ENCODE results near the gene CCDC184.

CCDC184 gene

DNA sequence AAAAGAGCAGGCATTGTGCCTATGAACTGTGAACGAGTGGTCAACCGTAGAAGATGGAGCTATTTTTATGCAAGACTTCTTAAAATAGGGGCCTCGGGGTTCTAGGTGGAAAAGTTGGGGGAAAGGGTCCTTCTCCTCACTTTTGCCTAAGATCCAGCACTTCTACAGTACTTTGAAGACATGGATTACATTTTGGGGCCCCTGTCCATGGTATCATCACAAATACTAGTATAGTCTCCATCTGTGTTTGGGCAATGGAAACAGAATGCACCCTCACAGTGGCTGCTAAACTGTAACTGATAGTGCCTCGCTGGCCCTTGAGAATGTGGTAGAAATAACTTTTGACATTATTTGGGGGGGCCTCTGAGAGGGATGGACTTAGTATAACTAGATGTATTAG is 5.5 kb upstream of the CCDC184 start:
- DNase-seq: no peak

DNA sequence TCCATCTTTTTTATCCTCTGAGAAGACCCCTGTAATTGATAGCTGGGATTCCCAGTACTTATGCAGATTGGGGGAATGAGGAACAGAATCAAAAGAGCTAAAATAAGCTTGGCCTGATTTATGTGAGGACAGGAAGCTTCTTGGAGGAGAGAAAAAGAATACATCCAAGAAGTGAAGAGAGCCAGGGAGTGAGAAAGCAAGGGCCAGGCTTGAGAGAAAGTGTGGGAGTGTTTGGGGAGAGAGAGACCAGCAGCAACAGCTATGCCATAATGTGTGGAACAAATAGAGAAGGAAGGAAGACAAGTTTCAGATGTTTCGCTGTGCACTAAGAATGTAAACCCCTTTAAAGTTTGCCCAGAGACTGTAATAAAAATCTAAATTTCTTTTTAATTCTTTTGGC is 4.0 kb upstream of the CCDC184 start:
- no peak for DNase-seq

DNA sequence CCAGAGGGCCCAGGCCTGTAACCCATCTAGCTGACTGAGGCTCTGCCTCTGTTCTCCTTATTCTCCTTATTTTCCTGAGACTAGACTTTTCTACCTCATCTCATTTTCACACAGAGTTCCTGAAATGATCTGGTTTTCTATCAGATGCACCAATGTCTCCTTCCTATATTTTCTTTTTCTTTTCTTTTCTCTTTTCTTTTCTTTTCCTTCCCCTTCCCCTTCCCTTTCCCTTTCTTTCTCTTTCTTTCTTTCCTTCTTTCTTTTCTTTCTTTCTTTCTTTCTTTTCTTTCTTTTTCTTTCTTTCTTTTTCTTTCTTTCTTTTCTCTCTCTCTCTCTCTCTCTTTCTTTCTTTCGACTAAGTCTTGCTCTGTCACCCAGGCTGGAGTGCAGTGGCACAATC is 3.0 kb upstream of the CCDC184 start:
- DNase-seq: no peak

DNA sequence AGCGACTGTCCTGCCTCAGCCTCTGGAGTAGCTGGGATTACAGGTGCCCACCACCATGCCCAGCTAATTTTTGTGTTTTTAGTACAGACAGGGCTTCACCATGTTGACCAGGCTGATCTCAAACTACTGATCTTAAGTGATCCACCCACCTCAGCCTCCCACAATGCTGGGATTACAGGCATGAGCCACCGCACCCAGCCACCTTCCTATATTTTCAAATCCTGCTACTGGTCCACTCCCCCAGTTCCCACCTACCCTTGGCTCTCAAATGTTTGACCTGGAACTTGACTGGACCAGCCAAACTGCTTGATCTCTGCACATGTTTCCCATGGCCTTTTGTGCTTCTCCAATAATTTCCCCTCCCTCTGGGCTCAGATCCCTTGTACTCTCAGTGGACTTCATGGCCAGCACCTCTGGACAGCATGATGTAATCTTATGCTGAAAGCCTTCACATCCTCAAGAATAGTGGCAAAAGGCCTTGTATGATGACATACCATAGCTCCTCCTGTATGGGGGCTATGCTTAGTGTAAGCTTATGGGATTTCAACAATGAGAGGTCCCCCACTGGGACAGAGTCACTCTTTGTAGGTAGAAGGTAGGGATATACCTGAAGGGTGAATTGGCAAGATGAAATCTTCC is 2.5 kb upstream of the CCDC184 start:
- DNase-seq: no peak

DNA sequence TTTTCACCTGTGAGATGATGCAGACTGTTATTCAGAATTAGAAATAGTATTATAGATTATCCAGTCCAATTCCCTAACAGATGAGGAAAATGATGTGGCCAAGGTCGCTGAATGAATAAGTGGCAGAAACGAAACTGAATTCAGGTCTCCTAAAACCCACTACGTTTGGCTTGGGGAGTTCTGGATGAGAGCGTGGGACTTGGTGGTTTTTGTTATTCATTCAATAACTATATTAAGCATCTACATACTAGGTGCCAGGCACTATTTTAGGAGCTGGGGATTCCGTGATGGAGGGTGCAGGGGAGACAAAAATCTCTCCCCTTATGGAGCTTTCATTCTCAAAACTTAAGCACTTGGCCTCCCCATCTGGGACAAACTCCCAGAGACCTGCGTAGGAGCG is 813 bp upstream of the CCDC184 start:
- DNase-seq: no peak

DNA sequence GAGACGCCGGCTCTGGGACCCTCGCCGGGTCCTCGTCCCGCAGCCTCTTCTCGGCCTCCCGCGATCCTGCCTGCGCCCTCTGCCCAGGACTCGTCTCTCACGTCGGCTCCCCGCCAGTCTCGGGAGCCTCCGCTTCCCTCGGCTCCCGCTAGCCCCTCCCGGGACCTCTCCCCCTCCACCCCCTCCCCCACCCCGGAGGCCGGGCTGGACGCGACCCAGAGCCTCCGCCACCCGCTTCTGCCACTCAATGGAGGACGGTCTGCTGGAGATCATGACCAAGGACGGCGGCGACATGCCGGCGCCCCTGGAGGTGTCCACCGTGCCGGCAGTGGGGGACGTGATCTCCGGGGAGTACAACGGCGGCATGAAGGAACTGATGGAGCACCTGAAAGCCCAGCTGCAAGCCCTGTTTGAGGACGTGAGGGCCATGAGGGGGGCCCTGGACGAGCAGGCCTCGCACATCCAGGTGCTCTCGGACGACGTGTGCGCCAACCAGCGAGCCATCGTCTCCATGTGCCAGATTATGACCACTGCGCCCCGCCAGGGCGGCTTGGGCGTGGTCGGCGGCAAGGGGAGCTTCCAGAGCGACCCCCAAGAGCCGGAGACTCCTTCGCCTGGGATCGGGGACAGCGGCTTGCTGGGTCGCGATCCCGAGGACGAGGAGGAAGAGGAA is 568 bp downstream of the CCDC184 start:
- DNase-seq: peak in 4 of 56 donors; percentile 32 to 59 (median 40)

DNA sequence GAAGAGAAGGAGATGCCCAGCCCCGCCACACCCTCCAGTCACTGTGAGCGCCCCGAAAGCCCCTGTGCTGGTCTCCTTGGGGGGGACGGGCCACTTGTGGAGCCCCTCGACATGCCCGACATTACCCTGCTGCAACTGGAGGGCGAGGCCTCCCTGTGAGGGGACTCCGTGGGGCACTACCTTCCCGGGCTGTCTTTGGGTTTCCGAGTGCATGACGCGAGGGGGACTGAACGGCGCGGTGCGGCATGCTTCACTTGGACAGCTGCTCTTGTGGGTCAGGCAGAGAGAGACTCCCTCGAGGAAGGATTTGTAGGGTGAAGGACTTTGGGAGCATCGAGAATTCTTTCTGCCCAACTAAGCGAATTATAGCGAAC is 1.1 kb downstream of the CCDC184 start:
- DNase-seq: peak in 4 of 56 donors; percentile 4 to 32 (median 19)

DNA sequence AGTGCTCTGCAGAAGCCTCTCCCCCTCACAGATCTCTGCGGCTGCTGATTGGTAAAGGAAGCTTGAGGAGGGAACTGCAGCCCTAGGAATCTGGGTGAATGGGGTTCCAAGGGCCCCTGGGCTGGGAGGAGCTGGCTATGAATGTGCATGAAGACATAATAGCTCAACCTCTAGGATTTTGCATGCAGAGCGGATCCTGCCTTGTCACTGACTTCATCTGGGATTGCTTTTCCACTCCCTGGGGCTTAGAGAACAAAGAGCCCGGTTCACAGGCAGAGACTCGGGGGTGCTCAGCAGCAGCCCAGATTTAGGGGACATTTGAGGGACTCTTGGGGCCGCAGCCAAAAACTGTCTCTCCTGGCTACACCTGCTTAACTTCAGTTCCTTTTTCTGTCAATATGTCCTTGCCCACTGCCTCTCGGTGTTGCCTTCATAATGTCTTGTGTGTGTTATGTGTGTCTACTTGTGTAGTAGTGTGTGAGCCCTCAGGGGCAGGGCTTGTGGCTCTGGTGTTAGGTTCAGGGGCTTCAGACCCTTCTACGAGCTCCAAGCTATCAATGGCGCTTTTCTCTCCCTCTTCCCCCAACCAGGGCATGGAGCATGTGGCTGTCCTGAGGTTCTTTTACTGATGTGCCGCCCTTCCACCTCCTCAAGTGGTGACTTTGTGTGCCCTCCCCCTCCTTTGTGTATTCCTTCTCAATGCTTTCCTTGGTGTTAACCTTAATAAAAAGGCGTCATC is 1.9 kb downstream of the CCDC184 start:
- peak in 22 of 56 donors; percentile 11 to 47 (median 20) for DNase-seq

DNA sequence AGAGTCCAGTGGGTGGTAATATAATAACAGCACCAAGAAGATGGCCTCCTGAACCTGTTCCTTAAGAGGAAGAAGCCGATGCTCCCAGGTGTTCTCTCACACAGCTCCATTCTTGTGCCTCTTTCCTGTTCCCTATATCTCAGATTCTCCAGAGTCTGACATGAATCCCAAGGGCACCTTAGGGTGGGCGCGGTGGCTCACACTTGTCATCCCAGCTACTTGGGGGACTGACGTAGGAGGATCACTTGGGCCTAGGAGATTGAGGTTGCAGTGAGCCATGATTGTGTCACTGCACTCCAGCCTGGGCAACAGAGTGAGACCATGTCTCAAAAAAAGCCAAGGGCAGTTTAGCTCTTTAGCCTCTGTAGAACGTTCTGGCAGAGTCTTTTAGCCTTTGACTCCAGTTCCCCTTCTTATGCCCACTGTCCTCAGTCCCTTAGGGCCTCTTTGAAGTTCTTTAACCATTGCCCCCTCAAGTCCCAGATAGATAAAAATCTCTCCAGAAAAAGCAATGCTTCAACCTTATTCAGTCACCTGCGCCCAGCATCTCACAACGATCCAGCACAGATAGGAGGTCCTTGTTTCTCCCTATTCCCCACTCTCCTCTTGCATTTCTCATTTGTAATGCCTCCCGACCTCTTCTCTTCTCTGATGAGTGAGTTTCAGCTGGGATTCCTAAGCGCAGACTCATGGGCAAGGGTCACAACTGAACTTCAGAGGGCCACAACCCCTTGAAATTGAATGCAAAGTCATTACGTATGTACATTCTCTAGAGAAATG is 4.7 kb downstream of the CCDC184 start:
- no peak for DNase-seq

DNA sequence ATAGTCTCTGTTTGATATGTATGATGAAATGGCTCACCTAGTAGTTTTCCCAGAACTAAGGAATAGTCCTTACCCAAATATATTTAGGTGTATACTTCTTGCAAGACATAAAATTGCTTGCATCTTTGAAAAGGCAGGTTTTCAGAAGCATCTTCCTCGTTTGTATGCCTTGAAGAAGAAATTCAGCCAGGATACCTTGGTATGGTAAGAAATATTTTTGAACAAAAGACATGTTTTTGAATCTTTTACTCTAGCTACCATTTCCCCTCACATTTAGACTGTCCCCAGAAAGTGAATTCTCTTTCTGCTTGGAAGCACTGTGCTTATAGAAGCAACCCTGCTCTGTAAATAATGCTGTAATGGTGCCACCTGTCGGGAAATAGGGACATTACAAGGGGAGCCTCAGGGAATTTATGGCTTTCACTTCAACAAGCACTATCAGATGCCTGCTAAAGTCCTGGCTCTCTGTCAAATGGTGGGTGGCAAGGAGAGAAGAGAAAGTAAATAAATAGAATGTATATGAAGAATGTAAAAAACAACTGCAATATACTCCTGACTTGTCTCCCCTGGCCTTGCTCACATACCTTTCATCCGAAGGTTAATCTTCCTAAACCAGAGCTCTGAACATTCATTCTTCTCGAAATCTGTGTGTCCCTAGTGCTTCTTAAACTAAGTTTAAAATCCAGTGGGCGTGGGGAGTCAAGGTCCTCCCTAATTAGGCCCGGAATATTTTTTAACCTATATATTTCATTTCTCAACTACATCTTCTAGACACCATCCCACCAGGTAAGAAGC is 6.1 kb downstream of the CCDC184 start:
- DNase-seq: peak in 44 of 56 donors; percentile 9 to 91 (median 41)

DNA sequence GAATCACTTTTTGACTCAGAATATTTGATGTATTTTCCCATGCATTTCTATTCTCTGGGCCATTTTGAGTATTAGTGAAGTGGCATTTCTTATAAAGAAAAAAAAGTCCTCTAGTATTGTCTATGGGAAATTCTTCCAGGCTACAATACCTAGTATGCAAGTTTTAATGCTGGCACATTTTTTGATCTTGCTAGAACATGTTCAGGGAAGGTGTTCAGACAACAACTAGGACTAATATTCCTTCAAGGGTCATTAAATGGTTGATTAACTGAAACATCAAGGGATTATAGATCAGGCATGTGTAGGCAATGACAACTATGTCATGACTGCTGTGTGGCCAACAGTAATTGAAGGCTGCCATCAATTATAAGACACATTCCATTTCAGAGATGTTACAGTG is 7.7 kb downstream of the CCDC184 start:
- no peak for DNase-seq

DNA sequence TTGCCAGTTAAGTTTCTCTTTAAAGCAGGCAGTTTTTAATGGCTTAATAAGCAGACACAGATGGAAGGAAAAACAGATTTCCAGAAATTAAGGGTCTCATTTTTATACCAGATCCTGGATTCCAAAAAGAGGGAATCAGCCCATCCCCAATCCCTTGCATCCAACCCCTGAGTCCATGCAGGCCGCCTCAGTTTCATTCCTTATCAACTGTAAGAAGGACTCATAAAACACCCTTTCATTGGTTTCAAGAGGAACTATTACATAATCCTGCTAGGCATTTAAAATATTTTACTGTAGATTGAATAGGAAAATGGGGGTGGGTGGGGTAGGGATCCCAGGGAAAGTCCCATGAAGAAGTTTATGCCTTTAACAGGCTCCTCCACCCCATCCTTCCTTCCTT is 9.4 kb downstream of the CCDC184 start:
- DNase-seq: no peak

DNA sequence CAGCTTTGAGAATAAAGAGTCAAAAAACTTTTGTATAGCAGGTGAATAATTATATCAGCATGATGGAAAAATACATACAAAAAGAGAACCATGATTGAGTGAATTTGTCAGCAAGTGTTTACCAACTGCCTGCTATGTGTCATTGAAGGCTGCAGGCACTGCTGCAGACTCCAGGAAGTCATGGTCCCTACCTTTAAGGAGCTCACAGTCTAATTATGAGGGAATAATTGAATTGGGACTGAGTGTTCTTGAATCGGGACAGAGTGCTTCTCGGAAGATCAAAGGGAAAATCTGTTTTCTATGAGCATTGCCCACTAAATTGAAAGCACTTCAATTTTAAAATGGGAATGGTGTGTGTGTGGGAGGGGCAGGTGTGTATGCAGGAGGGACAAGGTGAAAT is 10.2 kb downstream of the CCDC184 start:
- DNase-seq: no peak

DNA sequence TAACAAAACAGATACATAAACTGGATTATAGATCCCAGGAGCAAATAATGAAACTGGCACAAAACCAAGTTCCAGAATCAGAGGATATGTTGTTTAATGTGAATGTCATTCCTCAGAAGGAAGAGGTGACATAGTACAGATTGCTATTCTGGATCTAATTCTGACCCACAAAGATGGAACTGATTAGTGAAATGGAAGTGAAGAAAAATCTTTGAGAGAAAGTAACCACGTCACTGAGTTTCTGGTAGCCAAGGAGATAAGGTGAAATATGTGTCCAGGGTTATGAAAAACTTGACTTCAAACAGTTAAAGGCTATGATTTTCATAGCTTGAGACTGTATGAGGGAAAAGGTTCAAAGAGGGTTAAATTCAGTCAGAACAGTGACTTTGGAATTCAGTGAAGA is 11.4 kb downstream of the CCDC184 start:
- DNase-seq: no peak

DNA sequence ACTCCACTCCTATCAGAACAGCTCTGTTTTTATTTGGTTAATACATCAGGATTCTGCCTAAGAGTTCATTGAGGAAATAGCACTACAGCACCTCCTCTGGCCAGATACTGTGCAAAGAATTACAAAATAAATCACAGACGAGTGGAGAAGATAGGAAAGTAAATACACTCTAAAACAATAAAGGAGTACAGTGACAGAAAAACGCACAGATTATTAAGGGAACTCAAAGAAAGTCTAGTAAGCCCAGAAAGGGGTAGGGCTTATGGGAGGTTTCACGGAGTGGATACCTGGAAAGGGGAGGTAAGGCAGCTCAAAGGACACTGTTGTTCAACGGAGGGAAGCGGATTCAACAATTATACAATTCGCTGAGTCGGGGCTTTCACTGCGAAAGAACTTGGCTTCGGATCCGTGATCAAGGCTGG is 14.1 kb downstream of the CCDC184 start:
- peak in 3 of 56 donors; percentile 10 to 38 (median 31) for DNase-seq

DNA sequence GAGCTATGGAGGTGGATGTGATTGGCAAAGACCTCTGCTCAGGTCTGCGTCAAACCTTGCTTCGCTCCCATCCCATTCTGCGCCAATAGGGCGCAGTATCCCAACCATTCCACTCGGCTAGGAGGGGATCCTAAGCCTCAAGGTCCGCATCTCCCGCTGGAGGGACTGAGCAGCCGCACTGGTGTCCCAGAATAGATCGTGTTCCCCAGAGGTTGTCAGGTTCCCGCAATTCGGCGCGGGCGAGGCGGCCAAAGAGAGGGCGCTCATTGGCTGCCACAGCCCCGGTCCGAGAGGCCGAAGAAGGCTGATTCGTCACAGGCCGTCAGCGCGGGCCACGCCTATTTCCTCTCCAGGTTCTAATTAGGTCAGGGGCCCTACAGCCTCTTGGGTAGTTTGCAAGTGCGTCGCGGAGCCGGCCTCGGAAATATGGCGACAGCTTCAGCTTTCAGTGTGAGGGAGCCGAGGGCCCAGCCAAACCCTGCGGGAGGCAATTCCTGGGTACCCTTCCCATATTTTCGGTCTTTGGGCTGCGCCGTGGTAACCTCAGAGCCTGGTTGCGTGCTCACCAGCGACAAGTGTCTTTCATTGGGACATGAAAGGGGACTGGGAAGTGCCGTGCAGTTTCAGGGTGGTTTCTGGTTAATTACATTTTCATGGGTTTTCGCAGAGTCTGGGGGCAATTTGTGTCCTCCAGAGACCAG is 14.7 kb downstream of the CCDC184 start:
- DNase-seq: peak in 55 of 56 donors; percentile 50 to 93 (median 85)

DNA sequence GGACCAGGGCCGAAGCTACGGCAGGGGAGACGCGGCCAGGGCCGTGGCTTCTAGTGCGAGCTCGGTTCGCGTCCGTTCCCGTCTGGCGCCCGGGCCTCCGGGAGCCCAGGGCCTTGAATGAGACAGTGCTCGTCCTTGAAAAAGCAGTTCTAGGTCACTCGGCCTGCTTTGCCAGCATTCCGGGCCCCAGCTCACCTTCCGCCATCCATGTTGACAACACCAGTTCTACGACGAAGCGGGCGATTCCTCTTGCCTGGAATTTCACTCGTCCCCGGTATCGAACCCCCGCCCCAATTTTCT is 15.2 kb downstream of the CCDC184 start:
- peak in 7 of 56 donors; percentile 21 to 65 (median 47) for DNase-seq

DNA sequence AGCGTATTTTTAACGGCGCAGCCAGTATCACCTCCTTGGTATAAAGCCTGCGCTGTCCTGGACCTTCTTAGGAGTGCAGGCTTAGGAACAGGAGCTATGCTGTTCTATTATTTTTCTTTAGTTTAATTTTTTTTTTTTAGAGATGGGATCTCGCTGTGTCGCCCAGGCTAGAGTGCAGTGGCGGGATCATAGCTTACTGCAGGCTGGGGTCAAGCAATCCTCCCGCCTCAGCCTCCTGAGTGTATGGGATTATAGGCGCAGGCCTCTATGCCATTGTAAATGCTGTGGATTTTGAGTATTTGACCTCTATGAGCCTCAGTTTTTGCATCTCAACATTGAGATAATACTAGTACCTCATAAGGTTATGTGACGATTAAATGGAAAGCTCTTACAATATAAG is 15.5 kb downstream of the CCDC184 start:
- no peak for DNase-seq

DNA sequence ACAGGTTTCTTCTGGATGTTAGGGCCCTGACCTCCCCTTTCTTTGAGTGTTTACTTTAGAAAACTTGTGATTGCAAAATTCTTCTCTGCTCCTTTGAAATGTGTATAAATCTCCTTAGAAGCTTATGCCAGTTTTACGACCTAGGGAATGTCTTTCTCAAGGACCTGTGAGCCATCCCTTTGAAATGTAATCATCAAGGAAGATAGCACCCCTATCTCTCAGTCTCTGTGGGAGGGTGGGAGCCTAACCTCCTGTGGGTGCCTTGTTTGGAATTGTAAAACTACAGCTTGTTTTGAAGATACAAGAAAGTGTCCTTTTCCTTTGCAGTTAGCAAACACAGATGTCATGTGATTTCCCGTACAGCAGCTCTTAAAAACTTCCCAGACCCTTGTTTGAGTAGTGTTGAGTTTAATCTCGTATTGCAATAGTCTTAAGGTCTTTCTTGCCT is 16.4 kb downstream of the CCDC184 start:
- DNase-seq: no peak

DNA sequence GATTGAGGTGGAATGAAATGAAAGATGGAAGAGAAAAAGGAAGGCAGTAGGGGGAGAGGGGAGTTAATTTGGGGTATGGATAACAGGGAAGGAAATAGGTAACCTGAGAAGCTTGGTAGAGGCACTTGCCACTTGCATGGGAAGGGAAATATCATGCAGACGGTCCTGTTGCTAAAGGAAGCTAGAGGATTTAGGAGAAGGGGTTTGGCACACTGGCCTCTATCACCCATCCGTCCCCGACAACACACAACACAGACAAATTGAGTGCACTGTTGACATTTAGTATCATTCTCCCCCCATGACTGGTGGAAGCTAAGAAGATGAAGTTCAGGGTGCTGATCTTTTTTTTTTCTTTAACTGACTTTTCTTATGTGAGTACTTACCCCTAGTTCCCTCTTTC is 17.6 kb downstream of the CCDC184 start:
- no peak for DNase-seq
